HG02852 (cell line): ENCODE measurements around the gene CLDN22.
"Not testable (repeated sequence)": the region's sequence is repeated elsewhere in the genome, so short reads cannot be mapped to it uniquely, and the experiment has no call there.

Source experiments
- ATAC-seq: cut with Tn5 transposase; IDR thresholded peaks from one replicate; pipeline ENCODE4 v1.9.1; 2021; ENCODE audit warnings: mild to moderate bottlenecking, moderate library complexity; ENCODE audit not compliant: unreplicated experiment

CLDN22 gene

GRCh38 chr4:183347566-183347965, 27.5 kb upstream of the CLDN22 start:
- no peak for ATAC-seq

- ATAC-seq, result no peak
Observed at GRCh38 chr4:183347146-183347545, 27.1 kb upstream of the CLDN22 start.

GRCh38 chr4:183345261-183345660, 25.2 kb upstream of the CLDN22 start:
- ATAC-seq, result no peak

- no peak for ATAC-seq
Observed at GRCh38 chr4:183344523-183345255, 24.6 kb upstream of the CLDN22 start.

- ATAC-seq, result no peak
Observed at GRCh38 chr4:183343730-183344129, 23.7 kb upstream of the CLDN22 start.

- ATAC-seq, result no peak
Observed at GRCh38 chr4:183342541-183343533, 22.8 kb upstream of the CLDN22 start.

- ATAC-seq, result no peak
Observed at GRCh38 chr4:183337833-183338232, 17.8 kb upstream of the CLDN22 start.

- no peak for ATAC-seq
Observed at GRCh38 chr4:183337349-183337748, 17.3 kb upstream of the CLDN22 start.

GRCh38 chr4:183335369-183335940, 15.4 kb upstream of the CLDN22 start:
- ATAC-seq, result no peak

- ATAC-seq, result no peak
Observed at GRCh38 chr4:183333983-183334382, 13.9 kb upstream of the CLDN22 start.

GRCh38 chr4:183333202-183333601, 13.1 kb upstream of the CLDN22 start:
- ATAC-seq, result no peak

GRCh38 chr4:183332447-183332846, 12.4 kb upstream of the CLDN22 start:
- no peak for ATAC-seq

- no peak for ATAC-seq
Observed at GRCh38 chr4:183330841-183331240, 10.8 kb upstream of the CLDN22 start.

- ATAC-seq, result no peak
Observed at GRCh38 chr4:183329954-183330742, 10.1 kb upstream of the CLDN22 start.

- no peak for ATAC-seq
Observed at GRCh38 chr4:183329244-183329643, 9.2 kb upstream of the CLDN22 start.

- ATAC-seq, result no peak
Observed at GRCh38 chr4:183328832-183329231, 8.8 kb upstream of the CLDN22 start.

GRCh38 chr4:183327827-183328226, 7.8 kb upstream of the CLDN22 start:
- ATAC-seq, result no peak

- no peak for ATAC-seq
Observed at GRCh38 chr4:183326853-183327252, 6.8 kb upstream of the CLDN22 start.

- not testable (repeated sequence) for ATAC-seq
Observed at GRCh38 chr4:183326387-183326786, 6.3 kb upstream of the CLDN22 start.

GRCh38 chr4:183324619-183325018, 4.5 kb upstream of the CLDN22 start:
- ATAC-seq, result no peak

GRCh38 chr4:183324056-183324455, 4.0 kb upstream of the CLDN22 start:
- not testable (repeated sequence) for ATAC-seq
